OCI-LY7 (cell line): Measurements from ENCODE around the gene MN1. TPM values are rescaled to one million over a fixed set of nuclear protein-coding genes. Genes with fewer than 3 reads are reported as not detected.

Experiments
- BruUV-seq: library from RNA; stranded (reverse); fragments of 400-500 nt; replicated peaks from 2 replicates; lab custom pipeline; 2021; lab: Mats Ljungman, UMichigan
- CTCF ChIA-PET: fragments of 300-600 bp; sonication (Branson Sonifier 250); formaldehyde crosslinking; loops from one replicate; lab custom pipeline; 2022; ENCODE audit warnings: antibody characterized with exemption; ENCODE audit not compliant: unreplicated experiment; lab: Charles Lee
- POLR2A ChIA-PET: fragments of 300-600 bp; sonication (Branson Sonifier 250); formaldehyde crosslinking; loops from one replicate; lab custom pipeline; 2022; ENCODE audit warnings: antibody characterized with exemption; lab: Charles Lee
- DNase-seq: peaks from one replicate; pipeline ENCODE4 v3.0.0-alpha.2; 2015; ENCODE audit warnings: low spot score
- H2AFZ ChIP-seq: fragments of 200-600 bp; sonication (generic), shearing (Covaris generic); 2 replicates; pipeline ENCODE4 v1.6.1; 2014; ENCODE audit warnings: mild to moderate bottlenecking, antibody characterized with exemption, low read length, moderate library complexity
- H3K27ac ChIP-seq: fragments of 200-600 bp; sonication (generic); 2 replicates; pipeline ENCODE4 v1.5.1; 2014; ENCODE audit warnings: mixed run types, low read depth, mild to moderate bottlenecking, moderate library complexity, low read length, inconsistent platforms; ENCODE audit not compliant: poor library complexity, severe bottlenecking
- H3K36me3 ChIP-seq: fragments of 200-600 bp; sonication (generic); 2 replicates; pipeline ENCODE4 v1.6.1; 2014; ENCODE audit warnings: mild to moderate bottlenecking, antibody characterized with exemption, low read length, moderate library complexity, mixed read lengths; ENCODE audit not compliant: insufficient read depth
- H3K4me1 ChIP-seq: fragments of 200-600 bp; sonication (generic); 2 replicates; pipeline ENCODE4 v1.5.1; 2014; ENCODE audit warnings: mild to moderate bottlenecking, low read length; ENCODE audit not compliant: insufficient read depth, poor library complexity, severe bottlenecking
- H3K4me2 ChIP-seq: fragments of 200-600 bp; sonication (generic); 2 replicates; pipeline ENCODE4 v1.6.1; 2014; ENCODE audit warnings: mild to moderate bottlenecking, low read length
- H3K4me3 ChIP-seq: fragments of 200-600 bp; sonication (generic); 2 replicates; pipeline ENCODE4 v1.5.1; 2014; ENCODE audit warnings: mild to moderate bottlenecking, low read depth, low read length; ENCODE audit not compliant: poor library complexity, severe bottlenecking
- H3K79me2 ChIP-seq: fragments of 200-600 bp; sonication (generic); 2 replicates; pipeline ENCODE4 v1.6.1; 2016; ENCODE audit warnings: low read depth, mild to moderate bottlenecking, low read length, moderate library complexity, mixed read lengths; ENCODE audit not compliant: insufficient read depth
- H3K9me2 ChIP-seq: fragments of 200-600 bp; sonication (generic); 2 replicates; pipeline ENCODE4 v1.6.1; 2016; ENCODE audit warnings: mild to moderate bottlenecking, low read length, mixed read lengths; ENCODE audit not compliant: insufficient read depth
- H3K9me3 ChIP-seq: fragments of 200-600 bp; sonication (generic); 2 replicates; pipeline ENCODE4 v1.6.1; 2014; ENCODE audit warnings: mild to moderate bottlenecking, mixed run types, low read length, mixed read lengths
- H4K20me1 ChIP-seq: fragments of 200-600 bp; sonication (generic); 2 replicates; pipeline ENCODE4 v1.6.1; 2014; ENCODE audit warnings: mild to moderate bottlenecking, antibody characterized with exemption, low read length, moderate library complexity, mixed read lengths; ENCODE audit not compliant: insufficient read depth
- CTCF ChIP-seq: fragments of 200-600 bp; sonication (generic); conservative IDR thresholded peaks from 2 replicates; pipeline ENCODE4 v1.5.1; 2014; ENCODE audit warnings: mild to moderate bottlenecking, antibody characterized with exemption, low read length, moderate library complexity, mixed read lengths
- EZH2phosphoT487 ChIP-seq: fragments of 200-600 bp; sonication (generic); IDR thresholded peaks from 2 replicates; pipeline ENCODE4 v1.6.1; 2018; ENCODE audit warnings: low read depth, borderline replicate concordance, mild to moderate bottlenecking, mixed run types, antibody characterized with exemption, low read length, moderate library complexity, mixed read lengths
- intact Hi-C: fragments of 100-400 bp; cut with micrococcal nuclease; formaldehyde crosslinking; loops from one replicate; pipeline ENCODE4 v1.10.0; 2022; ENCODE audit not compliant: unreplicated experiment
- total RNA-seq, 2 experiments: library from RNA; depleted of rRNA in 1 of 2; stranded (reverse); fragments of >200 nt in 1 of 2; shearing (Covaris generic) in 1 of 2; gene quantifications; 2 replicates each; pipeline ENCODE4 v1.2.3, GENCODE V29; 2014 to 2022

The MN1 gene
- total RNA-seq, 2 experiments from 2014 or later, result 0.47 TPM; not detected in 1

- H3K4me3 ChIP-seq, result no peak overlapping the region
- BruUV-seq, result no TSS peak
- no peaks in the 10 kb centered on the region for H3K9me2 ChIP-seq
Measured at GRCh38 chr22:27711756-27712155, 89.8 kb downstream of the MN1 start.

GRCh38 chr22:27711012-27711411, 90.5 kb downstream of the MN1 start:
- Histone ChIP-seq H3K4me2 (no peak overlapping the region), H3K79me2 (no peaks in the 10 kb centered on the region), H3K4me1 (no peaks in the 10 kb centered on the region), H3K27ac (no peak overlapping the region), H3K4me3 (no peak overlapping the region), H3K9me3 (no peaks in the 10 kb centered on the region), H4K20me1 (no peaks in the 10 kb centered on the region), H2AFZ (no peak overlapping the region), H3K9me2 (no peaks in the 10 kb centered on the region), H3K36me3 (no peaks in the 10 kb centered on the region)
- CTCF ChIA-PET, result no interaction called here
- POLR2A ChIA-PET, result no interaction called here
- TF ChIP-seq CTCF (no peak), EZH2phosphoT487 (no peak)
- intact Hi-C loops, result no loop called here
- DNase-seq, result no peak
- no TSS peak for BruUV-seq

More at GRCh38 chr22:27711756-27712155, 89.8 kb downstream of the MN1 start:
- no peak overlapping the region for H3K27ac ChIP-seq
- TF ChIP-seq EZH2phosphoT487, result no peak
- no peaks in the 10 kb centered on the region for H3K79me2 ChIP-seq
- DNase-seq, result no peak
- no peaks in the 10 kb centered on the region for H3K36me3 ChIP-seq
- no peaks in the 10 kb centered on the region for H3K9me3 ChIP-seq
- intact Hi-C loops, result no loop called here
- no peak overlapping the region for H2AFZ ChIP-seq
- no peaks in the 10 kb centered on the region for H3K4me1 ChIP-seq
- CTCF ChIA-PET, result no interaction called here
- POLR2A ChIA-PET, result no interaction called here
- H3K4me2 ChIP-seq, result no peak overlapping the region
- no peaks in the 10 kb centered on the region for H4K20me1 ChIP-seq

GRCh38 chr22:27709919-27710675, 91.5 kb downstream of the MN1 start:
- no peaks in the 10 kb centered on the region for H3K36me3 ChIP-seq
- no peaks in the 10 kb centered on the region for H3K9me3 ChIP-seq
- BruUV-seq, result no TSS peak
- intact Hi-C loops, result no loop called here
- ChIA-PET CTCF (no interaction called here), POLR2A (no interaction called here)
- no peaks in the 10 kb centered on the region for H4K20me1 ChIP-seq
- H3K27ac ChIP-seq, result no peak overlapping the region
- no peak overlapping the region for H3K4me3 ChIP-seq
- H2AFZ ChIP-seq, result no peak overlapping the region
- no peaks in the 10 kb centered on the region for H3K79me2 ChIP-seq
- H3K4me2 ChIP-seq, result no peak overlapping the region
- H3K9me2 ChIP-seq, result no peaks in the 10 kb centered on the region
- H3K4me1 ChIP-seq, result no peaks in the 10 kb centered on the region
- DNase-seq, result no peak
- TF ChIP-seq EZH2phosphoT487 (no peak), CTCF (no peak)
